ENCODE data around the gene PCBP3. TPM values are rescaled to one million over a fixed set of nuclear protein-coding genes. Genes with fewer than 3 reads are reported as not detected.

The PCBP3 gene
- total RNA-seq, 4 donors from 2014 or later: 0.47 to 5.3 (median 1.0) TPM; not detected in 1

DNA sequence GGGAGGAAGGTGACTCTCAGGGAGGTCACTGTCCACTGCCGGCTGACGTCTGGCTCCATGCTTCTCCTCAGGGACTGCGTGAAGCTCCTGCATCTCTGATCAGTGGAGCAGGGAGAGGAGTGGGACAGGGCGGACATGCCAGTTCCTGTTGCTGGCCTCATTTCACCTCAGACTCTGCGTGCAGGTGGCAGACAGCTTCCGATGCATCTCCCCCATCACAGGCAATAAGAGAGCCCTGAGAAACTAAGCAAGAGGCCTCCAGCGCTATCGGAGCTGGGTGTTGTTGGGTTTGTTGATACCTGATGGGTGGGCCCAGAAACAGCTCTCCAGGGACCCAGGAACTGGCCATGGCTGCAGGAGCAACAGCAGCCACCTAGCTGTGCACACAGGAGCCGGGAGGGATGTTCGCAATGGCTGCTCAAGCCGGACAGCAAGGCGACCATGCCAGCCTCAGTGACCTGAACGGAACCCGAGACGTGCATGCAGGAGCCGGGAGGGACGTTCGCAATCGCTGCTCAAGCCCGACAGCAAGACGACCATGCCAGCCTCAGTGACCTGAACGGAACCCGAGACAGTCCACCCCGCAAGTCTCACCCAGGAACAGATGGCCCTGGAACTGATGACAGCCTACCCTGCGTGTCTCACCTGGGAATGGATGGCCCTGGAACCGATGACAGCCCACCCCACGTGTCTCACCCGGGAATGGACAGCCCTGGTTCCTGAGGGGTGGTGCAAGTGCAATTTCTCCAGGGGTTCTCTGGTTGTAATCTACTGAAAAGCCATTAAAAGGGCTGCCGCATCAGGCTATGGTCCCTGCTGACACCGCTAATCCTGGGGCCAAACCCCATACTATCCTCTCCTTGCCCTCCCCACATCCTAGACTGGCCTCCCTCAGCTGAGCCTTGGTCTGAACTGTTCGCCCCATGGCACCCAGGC, 14.2 kb upstream of the PCBP3 start:
- TF ChIP-seq, protein P1, sequence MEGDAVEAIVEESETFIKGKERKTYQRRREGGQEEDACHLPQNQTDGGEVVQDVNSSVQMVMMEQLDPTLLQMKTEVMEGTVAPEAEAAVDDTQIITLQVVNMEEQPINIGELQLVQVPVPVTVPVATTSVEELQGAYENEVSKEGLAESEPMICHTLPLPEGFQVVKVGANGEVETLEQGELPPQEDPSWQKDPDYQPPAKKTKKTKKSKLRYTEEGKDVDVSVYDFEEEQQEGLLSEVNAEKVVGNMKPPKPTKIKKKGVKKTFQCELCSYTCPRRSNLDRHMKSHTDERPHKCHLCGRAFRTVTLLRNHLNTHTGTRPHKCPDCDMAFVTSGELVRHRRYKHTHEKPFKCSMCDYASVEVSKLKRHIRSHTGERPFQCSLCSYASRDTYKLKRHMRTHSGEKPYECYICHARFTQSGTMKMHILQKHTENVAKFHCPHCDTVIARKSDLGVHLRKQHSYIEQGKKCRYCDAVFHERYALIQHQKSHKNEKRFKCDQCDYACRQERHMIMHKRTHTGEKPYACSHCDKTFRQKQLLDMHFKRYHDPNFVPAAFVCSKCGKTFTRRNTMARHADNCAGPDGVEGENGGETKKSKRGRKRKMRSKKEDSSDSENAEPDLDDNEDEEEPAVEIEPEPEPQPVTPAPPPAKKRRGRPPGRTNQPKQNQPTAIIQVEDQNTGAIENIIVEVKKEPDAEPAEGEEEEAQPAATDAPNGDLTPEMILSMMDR (IDR thresholded peaks at IDR 0.05): no peak
- intact Hi-C loops (cut with DNase I): no loop called here
- H3K27ac ChIP-seq: no peak overlapping the region
- H3K36me3 ChIP-seq: no peaks in the 10 kb centered on the region
- DNase-seq: no peak
- 79 to 90% methylated on average over 2 to 24 of the region's 31 CpGs for WGBS, 2 donors
- no peaks in the 10 kb centered on the region for H3K4me1 ChIP-seq
- H3K4me3 ChIP-seq: no peak overlapping the region
- peaks cover 0 to 42% (median 0%) of the 10 kb centered on the region in 4 donors for H3K27me3 ChIP-seq
- no peaks in the 10 kb centered on the region for H3K9me3 ChIP-seq

DNA sequence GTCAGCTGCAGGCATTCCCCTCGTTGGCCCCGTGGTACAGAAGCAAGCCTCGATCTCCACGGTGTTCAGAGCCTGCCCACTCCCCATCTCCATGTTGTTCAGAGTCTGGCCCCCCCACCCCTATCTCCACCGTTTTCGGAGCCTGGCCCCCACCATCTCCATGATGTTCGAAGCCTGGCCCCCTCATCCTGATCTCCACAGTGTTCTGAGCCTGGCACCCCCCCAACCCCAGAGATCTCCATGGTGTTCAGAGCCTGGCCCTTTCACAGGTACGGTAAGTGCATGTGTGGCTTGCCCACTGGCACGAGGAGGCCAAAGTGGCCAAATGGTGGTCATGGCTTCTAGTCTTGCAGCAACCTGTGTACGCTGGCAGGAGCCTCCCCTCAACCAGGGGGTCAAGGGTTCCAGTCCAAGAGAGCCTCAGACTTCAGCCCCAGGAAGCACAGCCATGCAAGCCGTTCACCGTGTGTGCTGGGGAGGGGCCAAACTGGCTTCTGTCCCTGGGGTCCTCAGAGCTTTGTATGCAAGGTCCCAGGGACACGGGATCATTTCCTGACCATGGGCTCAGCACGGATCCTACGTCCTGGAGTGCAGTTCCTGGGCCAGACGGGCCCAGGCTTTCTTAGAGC, 13.3 kb upstream of the PCBP3 start:
- DNase-seq: no peak
- TF ChIP-seq, protein P1 (IDR thresholded peaks at IDR 0.05): no peak
- no peak for TF ChIP-seq POLR2A (IDR thresholded peaks at IDR 0.05)
- H3K9me3 ChIP-seq: no peaks in the 10 kb centered on the region
- H3K36me3 ChIP-seq: no peaks in the 10 kb centered on the region
- H3K27ac ChIP-seq: no peak overlapping the region
- H3K4me3 ChIP-seq: no peak overlapping the region
- intact Hi-C loops (cut with DNase I): no loop called here
- WGBS, 2 donors: 88% methylated on average over 11 of the region's 16 CpGs; no CpG with 5 or more reads in 1 of the 2 donors
- H3K4me1 ChIP-seq: no peaks in the 10 kb centered on the region
- peaks cover 0 to 37% (median 0%) of the 10 kb centered on the region in 4 donors for H3K27me3 ChIP-seq

- Histone ChIP-seq H3K4me1 (no peaks in the 10 kb centered on the region), H3K9me3 (no peaks in the 10 kb centered on the region), H3K4me3 (no peak overlapping the region), H3K36me3 (no peaks in the 10 kb centered on the region), H3K27me3 (peaks cover 0 to 32% (median 0%) of the 10 kb centered on the region in 4 donors), H3K27ac (no peak overlapping the region)
- WGBS, 2 donors: 88 to 100% methylated on average over 1 to 16 of the region's 22 CpGs
- no peak for DNase-seq
- TF ChIP-seq, protein P1 (IDR thresholded peaks at IDR 0.05): no peak
- TF ChIP-seq POLR2A (IDR thresholded peaks at IDR 0.05): no peak
- intact Hi-C loops (cut with DNase I): no loop called here
Observed at GRCh38 chr21:45630876-45631275, 12.6 kb upstream of the PCBP3 start.

DNA sequence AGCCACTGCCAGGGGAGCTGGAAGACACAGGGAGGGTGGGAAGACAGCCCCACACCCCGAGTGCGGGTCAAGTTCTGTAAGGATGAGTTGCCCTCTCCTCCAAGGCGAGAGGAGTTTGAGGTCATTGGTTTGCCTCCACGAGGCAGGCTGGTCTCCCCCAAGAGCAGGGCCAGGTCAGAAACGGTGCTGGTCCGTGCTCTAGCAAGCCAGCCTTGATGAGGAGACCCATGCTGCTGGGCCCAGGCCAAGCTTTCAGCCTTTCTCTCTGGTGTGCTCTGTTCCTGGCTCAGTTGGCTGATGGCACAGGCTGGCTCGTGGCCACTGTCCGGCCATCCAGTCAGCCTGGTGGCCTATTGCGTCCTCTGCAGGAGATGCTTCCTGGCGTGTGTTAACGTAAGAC, 12.0 kb upstream of the PCBP3 start:
- intact Hi-C loops (cut with DNase I): no loop called here
- no peak overlapping the region for H3K27ac ChIP-seq
- no peaks in the 10 kb centered on the region for H3K36me3 ChIP-seq
- WGBS, 2 donors: 80 to 85% methylated on average over 7 of the region's 11 CpGs
- TF ChIP-seq POLR2A (IDR thresholded peaks at IDR 0.05): no peak
- TF ChIP-seq, protein P1 (IDR thresholded peaks at IDR 0.05): no peak
- DNase-seq: no peak
- H3K9me3 ChIP-seq: no peaks in the 10 kb centered on the region
- no peaks in the 10 kb centered on the region for H3K4me1 ChIP-seq
- no peak overlapping the region for H3K4me3 ChIP-seq
- peaks cover 0 to 27% (median 0%) of the 10 kb centered on the region in 4 donors for H3K27me3 ChIP-seq

DNA sequence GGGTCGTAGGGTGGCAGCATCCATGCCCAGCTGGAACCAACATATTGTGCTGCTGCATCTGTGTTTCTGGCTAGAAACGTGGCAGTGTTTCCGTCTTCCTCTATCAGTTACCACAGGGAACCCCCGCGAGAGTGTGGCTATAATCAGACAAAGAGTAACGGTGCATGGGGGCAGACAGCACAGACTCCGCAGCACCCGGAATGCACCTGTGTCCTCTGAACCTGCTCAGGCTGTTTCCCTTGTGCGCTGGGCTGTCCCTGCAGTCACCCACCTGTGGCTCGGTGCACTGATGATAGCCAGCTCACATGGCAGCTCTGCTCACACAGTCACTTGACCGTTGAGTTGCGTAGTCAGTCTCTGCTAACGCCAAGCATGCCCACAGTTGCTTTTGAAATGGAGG, 11.4 kb upstream of the PCBP3 start:
- no peak for TF ChIP-seq POLR2A (IDR thresholded peaks at IDR 0.05)
- TF ChIP-seq, protein P1 (IDR thresholded peaks at IDR 0.05): no peak

More for the DNA sequence above, 11.4 kb upstream of the PCBP3 start:
- Histone ChIP-seq H3K36me3 (no peaks in the 10 kb centered on the region), H3K4me1 (no peaks in the 10 kb centered on the region), H3K4me3 (no peak overlapping the region), H3K27ac (no peak overlapping the region), H3K9me3 (no peaks in the 10 kb centered on the region), H3K27me3 (peaks cover 0 to 32% (median 0%) of the 10 kb centered on the region in 4 donors)
- DNase-seq: no peak
- intact Hi-C loops (cut with DNase I): no loop called here
- 61 to 73% methylated on average over 2 to 9 of the region's 13 CpGs for WGBS, 2 donors
